GM19043 (cell line): ENCODE data around the gene GVQW3.

Experiments used
- ATAC-seq: cut with Tn5 transposase; IDR thresholded peaks from one replicate; pipeline ENCODE4 v1.9.1; 2021; ENCODE audit warnings: low read depth; ENCODE audit not compliant: unreplicated experiment

GVQW3 gene

GRCh38 chr11:76444065-76444383 is 62.9 kb downstream of the GVQW3 start:
- ATAC-seq = no peak

DNA sequence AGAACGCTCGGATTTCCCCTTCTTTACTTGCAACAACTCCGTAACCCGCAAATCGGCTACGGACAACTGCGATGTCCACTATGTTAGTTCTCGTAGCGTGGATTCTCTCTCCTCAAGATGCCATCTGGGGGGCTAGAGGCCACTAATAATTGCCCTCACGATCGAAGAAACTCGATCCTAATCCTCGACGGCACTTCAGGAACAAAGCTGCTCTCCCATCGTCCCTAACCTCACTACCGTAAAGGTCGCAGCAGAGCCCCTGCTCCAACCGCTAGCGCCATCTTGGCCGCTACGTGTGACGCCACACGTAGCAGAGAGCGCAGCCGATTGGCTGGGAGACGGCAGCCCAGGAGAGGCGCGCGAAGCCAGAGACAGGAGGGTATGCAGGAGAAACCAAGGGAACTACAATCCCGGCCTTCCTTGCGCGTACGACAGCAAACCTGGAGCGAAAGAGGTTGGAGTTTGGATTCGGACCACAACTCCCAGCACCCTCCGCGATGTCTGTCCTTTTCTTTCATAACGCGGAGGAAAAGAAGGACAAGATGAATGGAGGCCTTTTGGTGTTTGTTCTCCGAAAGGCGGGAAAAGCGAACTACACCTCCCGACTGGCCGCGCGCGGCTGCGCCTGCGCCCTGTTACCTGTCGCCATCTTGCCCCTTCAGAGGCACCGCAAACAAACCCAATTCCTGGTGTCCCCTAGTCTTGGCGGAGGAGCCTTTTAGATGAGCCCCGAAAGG is 63.4 kb downstream of the GVQW3 start, which contains the start of gene EMSY:
EMSY (plus strand) TSS at position 635 of the 737 bp plus-strand sequence. CDS start 1,921 bp downstream, outside the sequence.
- ATAC-seq = peak; percentile 96

- peak; percentile 10 for ATAC-seq
Observed at GRCh38 chr11:76445121-76446084, 64.3 kb downstream of the GVQW3 start.

GRCh38 chr11:76448506-76448905 is 67.4 kb downstream of the GVQW3 start:
- ATAC-seq = no peak

DNA sequence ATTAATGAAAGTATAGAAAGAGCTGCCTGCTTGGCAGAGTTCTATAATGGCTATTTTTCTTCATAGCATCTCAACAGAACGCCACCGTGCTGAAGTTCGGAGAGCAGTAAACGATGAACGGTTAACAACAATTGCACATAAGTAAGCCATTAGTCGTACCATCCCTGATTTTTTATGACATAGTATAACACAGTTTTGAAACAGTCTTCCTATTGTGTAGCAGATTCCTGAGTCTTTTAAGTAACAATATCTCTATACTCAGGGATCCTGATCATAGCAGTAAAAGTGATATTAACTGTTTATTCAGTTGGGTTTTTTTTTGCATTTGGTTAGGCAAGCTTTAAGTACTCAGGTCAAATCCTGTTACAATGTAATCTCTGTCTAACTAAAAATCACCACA is 72.1 kb downstream of the GVQW3 start:
- ATAC-seq = no peak

- no peak for ATAC-seq
Observed at GRCh38 chr11:76455331-76455730, 74.2 kb downstream of the GVQW3 start.

DNA sequence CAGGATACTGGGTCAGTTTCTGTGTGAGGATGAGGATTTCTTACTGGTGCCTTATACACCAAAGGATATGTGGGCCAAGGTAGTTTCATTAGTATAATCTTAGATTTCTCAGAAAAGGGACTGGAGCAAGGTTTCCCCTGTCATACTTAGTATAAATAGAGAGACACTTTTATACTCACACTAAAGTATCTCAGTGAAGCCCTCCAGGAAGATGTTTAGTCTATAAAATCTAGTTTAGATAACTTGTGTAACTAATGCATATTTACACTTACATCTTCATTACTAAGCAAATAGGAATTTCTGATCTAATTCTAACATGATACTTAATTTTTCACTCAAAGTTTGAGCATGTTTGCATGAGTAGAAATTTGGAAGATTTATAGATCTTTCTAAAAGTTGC is 74.8 kb downstream of the GVQW3 start:
- no peak for ATAC-seq

DNA sequence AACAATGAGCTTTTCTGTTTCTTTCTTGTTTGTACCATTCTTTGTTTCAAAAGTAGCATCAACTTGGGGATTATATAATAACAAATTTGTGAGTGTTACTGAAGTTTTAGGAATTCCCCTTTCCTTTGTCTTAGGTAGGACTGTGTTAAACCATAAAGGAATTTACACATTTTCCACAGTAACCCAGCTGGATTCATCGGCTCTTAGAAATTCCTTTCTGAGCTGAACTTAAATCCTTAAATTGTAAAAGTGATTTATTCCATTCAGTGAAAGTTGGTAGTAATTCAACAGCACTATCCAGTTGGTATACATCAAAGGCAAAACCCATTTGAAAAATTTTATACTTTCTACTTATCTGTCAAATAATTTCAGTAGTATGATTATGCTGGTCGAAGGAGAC is 75.4 kb downstream of the GVQW3 start:
- ATAC-seq = no peak
